Heart right ventricle (tissue), 16 donors: Measurements from ENCODE around the gene ITSN2. TPM values are rescaled to one million over a fixed set of nuclear protein-coding genes. Genes with fewer than 3 reads are reported as not detected.

ENCODE experiments used
- ATAC-seq, 8 donors: fragments of 200-7000 bp; cut with Tn5 transposase; one replicate each; pipeline ENCODE4 v1.9.1; 2020; ENCODE audit warnings: mild to moderate bottlenecking in 8 of 8, moderate library complexity in 8 of 8, moderate number of reproducible peaks in 1 of 8
- DNase-seq, 2 donors: peaks; one replicate each; pipeline ENCODE4 v3.0.0-alpha.2; 2020
- H3K27ac ChIP-seq, 10 donors: fragments of 200-600 bp; sonication (generic) in 2 of 10; one replicate each; pipeline versions ENCODE4 v1.5.0 to v1.8.0; 2020 to 2022; ENCODE audit warnings: mild to moderate bottlenecking in 3 of 10
- H3K27me3 ChIP-seq, 7 donors: fragments of 200-600 bp; one replicate each; pipeline ENCODE4 v1.8.0; 2021 to 2022; ENCODE audit warnings: mild to moderate bottlenecking in 2 of 7
- H3K36me3 ChIP-seq, 9 donors: fragments of 200-600 bp; sonication (generic) in 1 of 9; one replicate each; pipeline versions ENCODE4 v1.5.0 to v1.8.0; 2020 to 2022; ENCODE audit warnings: mild to moderate bottlenecking in 2 of 9
- H3K4me1 ChIP-seq, 9 donors: fragments of 200-600 bp; sonication (generic) in 1 of 9; one replicate each; pipeline versions ENCODE4 v1.5.0 to v1.8.0; 2020 to 2022; ENCODE audit warnings: mild to moderate bottlenecking in 4 of 9
- H3K4me3 ChIP-seq, 10 donors: fragments of 200-600 bp; sonication (generic) in 2 of 10; one replicate each; pipeline versions ENCODE4 v1.5.0 to v1.8.0; 2020 to 2022; ENCODE audit warnings: mild to moderate bottlenecking in 7 of 10, moderate library complexity in 2 of 10
- H3K9me3 ChIP-seq, 11 donors: fragments of 200-600 bp in 10 of 11; sonication (generic) in 2 of 11; one replicate each; pipeline versions ENCODE4 v1.5.0 to v1.8.0; 2013 to 2022; ENCODE audit warnings: mild to moderate bottlenecking in 2 of 11, control low read depth in 1 of 11, moderate library complexity in 1 of 11
- CTCF ChIP-seq, 9 donors: fragments of 200-600 bp; sonication (generic) in 2 of 9; IDR thresholded peaks; one replicate each; pipeline versions ENCODE4 v1.5.0 to v1.8.0; 2021 to 2022; ENCODE audit warnings: antibody characterized with exemption in 9 of 9, mild to moderate bottlenecking in 5 of 9, moderate library complexity in 1 of 9
- WGBS, 2 donors: extraction: QIAGEN DNeasy Blood & Tissue Kit; methylation state at CpG; one replicate each; pipeline ENCODE4 v1.1.7; 2013; ENCODE audit warnings: inconsistent platforms in 1 of 2; 5-methylcytosine and 5-hydroxymethylcytosine counted together
- intact Hi-C, 10 donors: fragments of 100-400 bp; cut with DNase I; formaldehyde crosslinking; loops; one replicate each; pipeline versions ENCODE4 v1.11.1 to v1.14.2; 2022
- polyA plus RNA-seq, 2 donors: library from polyadenylated mRNA; stranded (reverse); fragments of 200-250 nt; gene quantifications; one replicate each; pipeline ENCODE4 v1.2.3, GENCODE V29; 2013
- total RNA-seq, 10 donors: library from RNA; stranded (reverse); fragmentation: NEBNext Ultra II Directional in 3 of 10; extraction: Animal tissue kit (Norgen Biotek cat#: 25700) in 3 of 10; gene quantifications; one replicate each; pipeline versions ENCODE4 v1.2.1 to v1.2.4, GENCODE V29; 2021 to 2023
- donor health status: Arrhythmogenic right ventricular cardiomyopathy.
- donor health status: ischemic (EF 13 %, LVEDD 7.1; RV severe dilation, severe dysfunction).
- donor health status: healthy with polysubstance abuse.
- donor health status: DM: no; HTN: yes; CAD: no.
- donor health status: DM: no; HTN: no; CAD: no.
- donor health status: ischemic (EF 25% LVEDD 6.9; RV normal size, moderate dysfunction).
- donor health status: ischemic (EF 25% LVEDD 5.7; RV mildly dilated, moderate dysfunction).
- donor health status: healthy.
- donor health status: DM: yes; HTN: yes; CAD: no.
- donor health status: Ischemic cardiomyopathy.
- donor health status: ischemic (EF 35%, LVEDD 5.7; RV mildly dilated, moderate dysfunction).
- donor health status: nonischemic (EF 11% LVEDD 7.7; RV severe dilation, severe dysfunction).
- donor health status: DM: yes; HTN: yes; CAD: no.
- donor health status: PGD.
- donor health status: ischemic (EF 29% LVEDD 5.4; RV normal size, mild dysfunction).
- donor health status: nonischemic (EF 23%, LVEDD 6.1; RV moderate dilation, normal function).

Gene ITSN2
- total and polyA plus RNA-seq, 12 donors: 16.8 to 49.8 (median 38.2) TPM

GRCh38 chr2:24400207-24400907 is 40.0 kb upstream of the ITSN2 start:
- H3K4me3 ChIP-seq: no peak overlapping the region
- ATAC-seq: no peak
- DNase-seq: no peak
- no peak overlapping the region for H3K27ac ChIP-seq
- H3K36me3 ChIP-seq: no peaks in the 10 kb centered on the region
- H3K4me1 ChIP-seq: peaks cover 0 to 5% (median 0%) of the 10 kb centered on the region in 9 donors
- H3K9me3 ChIP-seq: peaks cover 0 to 4% (median 0%) of the 10 kb centered on the region in 11 donors
- WGBS, 2 donors: 85 to 89% methylated on average over 18 of the region's 18 CpGs
- peaks cover 0 to 54% (median 31%) of the 10 kb centered on the region in 7 donors for H3K27me3 ChIP-seq
- TF ChIP-seq CTCF (IDR thresholded peaks at IDR 0.05): no peak
- intact Hi-C loops: loop anchor here in 3 of 10 donors (10.0 kb wide), 2 partner anchors 734 to 794 kb away; no protein-coding TSS in a partner anchor

- peaks cover 0 to 55% (median 31%) of the 10 kb centered on the region in 7 donors for H3K27me3 ChIP-seq
- peaks cover 0 to 4% (median 0%) of the 10 kb centered on the region in 11 donors for H3K9me3 ChIP-seq
- H3K27ac ChIP-seq: no peak overlapping the region
- no peak overlapping the region for H3K4me3 ChIP-seq
- H3K36me3 ChIP-seq: no peaks in the 10 kb centered on the region
- ATAC-seq (no peak), DNase-seq (no peak)
- WGBS, 2 donors: 82% methylated on average over 10 of the region's 10 CpGs
- H3K4me1 ChIP-seq: peaks cover 0 to 5% (median 0%) of the 10 kb centered on the region in 9 donors
- TF ChIP-seq CTCF (IDR thresholded peaks at IDR 0.05): no peak
- intact Hi-C loops: loop anchor here in 3 of 10 donors (10.0 kb wide), 2 partner anchors 735 to 795 kb away; no protein-coding TSS in a partner anchor
These were observed 39.3 kb upstream of the ITSN2 start for GRCh38 chr2:24399434-24400206.

GRCh38 chr2:24394998-24395397 is 34.7 kb upstream of the ITSN2 start:
- no peak for TF ChIP-seq CTCF (IDR thresholded peaks at IDR 0.05)
- ATAC-seq (no peak), DNase-seq (no peak)
- 91 to 94% methylated on average over 4 of the region's 4 CpGs for WGBS, 2 donors
- H3K36me3 ChIP-seq: no peaks in the 10 kb centered on the region
- no peaks in the 10 kb centered on the region for H3K9me3 ChIP-seq
- H3K27me3 ChIP-seq: peaks cover 0 to 22% (median 0%) of the 10 kb centered on the region in 7 donors
- intact Hi-C loops: no loop called here
- H3K4me3 ChIP-seq: no peak overlapping the region
- no peaks in the 10 kb centered on the region for H3K4me1 ChIP-seq
- no peak overlapping the region for H3K27ac ChIP-seq

GRCh38 chr2:24392542-24393059 is 32.3 kb upstream of the ITSN2 start:
- ATAC-seq: no peak

More at GRCh38 chr2:24392542-24393059, 32.3 kb upstream of the ITSN2 start:
- Histone ChIP-seq H3K36me3 (no peaks in the 10 kb centered on the region), H3K4me1 (no peaks in the 10 kb centered on the region), H3K9me3 (no peaks in the 10 kb centered on the region), H3K27ac (no peak overlapping the region), H3K4me3 (no peak overlapping the region), H3K27me3 (peaks cover 0 to 15% (median 0%) of the 10 kb centered on the region in 7 donors)
- intact Hi-C loops: no loop called here
- no peak for DNase-seq
- 75 to 81% methylated on average over 5 of the region's 5 CpGs for WGBS, 2 donors
- TF ChIP-seq CTCF (IDR thresholded peaks at IDR 0.05): no peak
